GM15510 (cell line): ENCODE data around the gene FGF3.

Experiments
- POLR2A ChIP-seq: IDR thresholded peaks from 3 replicates; pipeline ENCODE4 v1.6.1; 2011; ENCODE audit warnings: borderline replicate concordance; ENCODE audit not compliant: insufficient read length; ENCODE audit errors: extremely low read depth

The FGF3 gene

DNA sequence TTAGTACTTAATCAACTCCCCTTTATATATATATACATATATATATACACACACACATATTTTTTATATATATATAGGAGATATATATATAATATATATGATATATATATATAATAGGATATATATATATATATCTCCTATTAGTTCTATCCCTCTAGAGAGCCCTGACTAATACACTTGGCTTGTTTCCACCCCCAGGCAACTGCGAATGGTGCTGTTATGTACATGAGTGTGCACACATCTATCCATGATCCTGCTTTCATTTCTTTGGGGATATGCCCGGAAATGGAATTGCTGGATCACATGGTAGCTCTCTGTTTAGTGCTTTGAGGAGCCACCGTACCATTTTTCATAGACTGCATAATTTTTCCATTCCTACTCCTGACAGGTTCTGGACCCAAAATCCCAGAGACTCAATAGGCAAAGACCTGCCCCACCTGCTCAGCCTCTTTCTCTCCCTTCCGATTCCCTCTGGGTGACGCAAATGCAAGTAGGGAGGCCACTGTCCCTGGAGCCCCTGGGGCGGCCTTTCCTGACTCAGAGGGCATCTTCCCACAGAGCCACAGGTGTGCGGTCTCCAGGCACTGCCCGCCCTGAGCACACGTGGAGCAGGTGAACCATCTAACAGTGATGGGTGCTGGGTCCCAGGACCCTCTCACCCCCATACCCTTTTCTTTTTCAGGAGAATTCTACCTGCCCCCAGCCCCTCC, 12.0 kb downstream of the FGF3 start:
- TF ChIP-seq POLR2A = no peak

DNA sequence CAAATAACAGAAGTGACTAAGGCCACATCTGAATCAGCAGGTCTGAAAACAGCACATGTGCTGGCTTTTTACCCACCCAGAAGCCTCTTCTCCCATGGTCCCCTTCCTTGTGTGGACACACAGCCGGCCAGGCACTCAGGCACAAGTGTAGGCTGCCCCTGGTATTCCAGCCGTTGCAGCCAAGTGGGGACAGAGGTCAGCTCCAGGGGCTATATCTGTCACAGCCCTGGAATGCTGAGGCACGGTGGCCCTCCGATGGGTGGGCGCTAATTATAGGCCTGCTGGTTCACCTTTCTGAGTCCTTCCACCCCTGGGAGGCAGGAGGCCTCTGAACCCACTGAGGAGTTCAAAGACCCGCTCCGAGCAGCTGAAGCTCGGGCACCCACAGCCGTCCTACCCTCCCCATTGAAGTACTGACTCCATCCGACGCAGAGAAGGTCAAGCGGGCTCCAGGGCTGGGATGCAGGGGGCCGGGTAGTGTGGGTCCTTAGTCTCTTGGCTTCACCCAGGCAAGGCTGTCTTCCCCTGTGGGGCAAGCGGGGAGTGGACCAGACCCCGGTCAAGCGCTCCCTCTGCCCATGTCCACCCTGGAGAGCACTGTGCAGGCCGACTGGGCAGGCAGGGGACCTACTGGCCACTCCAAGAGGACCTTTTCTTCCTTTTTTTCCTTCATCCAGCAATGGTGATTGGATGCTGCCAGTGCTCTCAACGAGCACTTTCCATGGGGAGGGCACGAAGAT, 14.3 kb downstream of the FGF3 start:
- no peak for TF ChIP-seq POLR2A

GRCh38 chr11:69803604-69804218, 15.5 kb downstream of the FGF3 start:
- no peak for TF ChIP-seq POLR2A

DNA sequence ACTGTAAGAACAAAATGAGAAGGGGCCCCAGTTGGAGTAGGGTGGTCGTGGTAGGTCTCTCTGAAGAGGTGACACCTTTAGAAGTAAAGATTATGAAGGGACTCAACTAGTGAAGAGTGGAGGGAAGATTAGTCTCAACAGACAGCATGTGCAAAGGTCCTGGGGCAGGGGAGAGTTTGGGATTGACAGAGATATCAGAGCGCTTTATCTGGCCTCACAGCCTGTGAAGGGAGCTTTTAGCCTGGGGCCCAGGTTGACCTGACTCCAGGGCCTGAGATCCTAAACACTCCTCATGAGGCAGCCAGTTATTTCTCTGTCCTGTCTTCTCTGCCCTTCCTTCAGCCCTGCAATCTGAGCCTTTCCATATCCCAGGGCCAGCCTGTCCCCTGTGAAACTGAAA, 16.2 kb downstream of the FGF3 start:
- TF ChIP-seq POLR2A = no peak

DNA sequence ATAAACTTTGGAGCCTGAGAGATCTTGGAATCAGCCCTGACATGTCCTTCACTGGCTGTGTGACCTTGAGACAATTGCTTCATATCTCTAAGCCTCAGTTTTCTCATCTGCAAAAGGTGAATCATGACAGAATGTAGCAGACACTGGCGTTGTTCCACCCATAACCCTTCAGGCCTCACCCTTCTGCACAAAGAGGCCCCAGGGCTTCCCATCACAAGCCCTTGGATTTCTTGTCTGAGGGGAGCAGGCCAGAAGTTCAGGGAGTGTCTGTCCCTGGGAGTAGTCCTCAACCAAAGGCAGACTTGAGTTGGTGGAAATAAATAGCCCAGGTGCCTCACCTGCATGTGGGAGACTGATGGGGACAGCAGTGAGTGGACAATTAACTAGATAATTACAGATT, 16.6 kb downstream of the FGF3 start:
- no peak for TF ChIP-seq POLR2A

GRCh38 chr11:69801513-69802335, 17.5 kb downstream of the FGF3 start:
- no peak for TF ChIP-seq POLR2A

DNA sequence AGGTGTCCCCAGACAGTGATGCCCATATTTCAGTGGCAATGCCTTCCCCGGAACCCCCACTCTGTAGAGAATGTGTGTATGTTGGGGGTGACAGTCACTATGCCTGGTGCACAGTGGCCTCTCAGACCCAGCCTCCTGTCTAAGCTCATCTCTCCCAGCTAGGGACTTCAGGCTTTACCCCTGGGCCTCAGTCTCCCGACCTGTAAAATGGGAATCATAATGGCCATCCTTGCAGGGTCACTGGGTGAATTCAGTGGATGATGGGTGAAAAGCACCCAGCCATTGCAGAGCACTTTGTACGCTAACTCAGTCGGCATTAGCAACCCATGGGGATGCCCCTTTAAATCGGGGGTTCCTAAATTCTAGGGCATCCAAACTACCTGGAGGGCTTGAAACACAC, 18.9 kb downstream of the FGF3 start:
- no peak for TF ChIP-seq POLR2A

DNA sequence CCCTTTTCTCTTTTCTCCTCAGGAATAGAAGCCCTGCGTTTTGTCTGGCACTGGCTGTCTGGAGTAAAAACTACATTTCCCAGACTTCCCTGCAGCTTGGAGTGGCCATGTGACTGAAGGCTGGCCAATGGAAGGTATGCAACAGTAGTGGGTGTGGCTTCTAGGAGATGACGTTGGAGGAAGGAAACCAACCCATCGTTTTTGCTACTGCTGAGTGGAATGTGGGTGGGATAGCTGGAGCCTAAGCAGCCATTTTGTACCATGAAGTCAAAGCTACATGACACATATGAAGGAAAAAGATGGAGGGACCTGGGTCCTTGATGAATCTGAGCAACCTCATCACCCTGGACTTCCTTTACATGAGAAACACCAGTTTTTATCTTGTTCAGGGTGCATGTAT, 19.6 kb downstream of the FGF3 start:
- TF ChIP-seq POLR2A = no peak

DNA sequence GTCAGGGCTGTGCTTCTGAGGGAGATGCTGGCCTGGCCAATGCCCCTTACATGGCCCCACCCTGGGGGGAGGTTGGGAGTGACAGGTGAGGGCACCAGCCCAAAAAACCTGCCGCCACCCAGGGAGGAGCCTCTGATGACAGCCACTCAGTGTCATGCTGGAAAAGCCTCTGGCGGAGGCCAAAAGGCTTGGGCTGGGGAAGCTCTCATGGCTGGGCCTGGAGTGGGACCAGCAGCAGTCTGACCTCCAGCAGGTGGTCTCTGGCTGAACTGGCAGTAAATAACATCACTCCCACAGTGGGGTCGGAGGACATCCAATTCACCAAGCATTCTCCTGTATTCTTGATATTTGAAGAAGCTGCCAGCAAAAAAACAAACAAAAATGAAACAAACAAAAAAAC, 20.1 kb downstream of the FGF3 start:
- TF ChIP-seq POLR2A = no peak

GRCh38 chr11:69797737-69798528, 21.3 kb downstream of the FGF3 start:
- TF ChIP-seq POLR2A = no peak

- no peak for TF ChIP-seq POLR2A
Measured at GRCh38 chr11:69797156-69797555, 22.1 kb downstream of the FGF3 start.

- no peak for TF ChIP-seq POLR2A
Measured at GRCh38 chr11:69796063-69796462, 23.2 kb downstream of the FGF3 start.

DNA sequence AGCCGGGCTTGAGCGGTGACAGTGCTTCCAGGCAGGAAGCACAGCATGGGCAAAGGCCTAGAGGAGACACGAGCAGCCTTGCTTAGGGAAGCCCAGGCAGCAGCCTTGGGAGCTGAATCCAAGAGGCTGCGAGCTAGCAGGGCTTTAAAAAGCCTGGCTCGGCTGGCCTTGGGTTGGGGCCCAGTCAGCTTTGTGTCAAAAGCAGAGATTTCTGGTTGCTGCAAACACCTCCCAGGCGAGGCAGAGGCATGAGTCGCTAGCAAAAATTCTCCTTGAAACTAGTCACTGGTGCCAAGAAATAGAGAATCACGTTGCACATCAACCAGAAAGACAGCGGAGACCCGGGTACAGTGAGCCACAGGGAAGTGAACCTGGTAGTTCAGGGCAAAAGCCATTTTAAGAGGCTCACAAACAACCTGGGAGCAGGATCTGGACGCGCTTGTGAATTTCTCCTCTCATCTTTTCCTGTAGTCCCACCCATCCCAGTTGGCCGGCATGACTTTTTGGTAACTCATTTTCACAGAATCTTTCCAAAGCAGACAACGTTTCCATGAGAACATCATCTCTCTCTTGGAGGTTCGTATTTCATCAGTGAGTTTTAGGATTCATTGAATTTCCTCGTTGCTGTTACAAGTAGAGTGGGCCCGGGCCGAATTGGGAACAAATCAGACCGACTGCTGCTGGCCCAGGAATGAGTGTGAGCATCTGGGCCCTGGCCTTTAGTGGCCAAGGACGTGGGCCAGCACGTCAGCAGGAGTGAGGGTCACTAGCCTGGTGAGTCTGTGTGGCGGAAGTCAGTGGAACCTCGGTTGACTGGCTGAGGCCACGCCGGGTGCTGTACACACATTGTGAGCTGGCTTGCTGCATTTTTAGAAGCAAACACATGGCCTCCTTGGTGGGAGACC, 27.7 kb downstream of the FGF3 start:
- TF ChIP-seq POLR2A = no peak
